Suppressor macrophage treated with lipopolysaccharide for 1 hour (primary cell): Measurements from ENCODE around the gene KRT80.

ENCODE experiments used
- DNase-seq, 3 donors: peaks; one replicate each; pipeline ENCODE4 v3.0.0-alpha.2; 2020 to 2022

The KRT80 gene

DNA sequence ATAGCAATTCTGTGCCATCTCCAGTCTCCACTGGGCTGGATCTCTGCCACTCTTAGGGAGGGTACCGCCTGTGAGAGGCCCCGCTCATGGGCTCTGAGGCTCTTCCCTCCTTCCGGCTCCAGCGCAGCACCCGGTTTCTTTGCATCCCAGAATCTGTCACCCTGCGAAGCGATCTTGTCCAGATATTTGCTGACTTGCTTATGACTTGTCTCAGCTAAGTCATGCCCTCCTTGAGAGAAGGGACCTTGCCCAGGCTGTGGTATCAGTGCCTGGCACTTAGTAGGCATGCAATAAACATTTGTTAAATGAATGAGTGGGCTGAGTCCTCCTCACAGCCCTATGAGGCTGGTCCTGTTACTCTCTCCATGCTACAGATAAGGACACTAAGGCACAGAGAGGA is 13.4 kb downstream of the KRT80 start:
- no peak for DNase-seq

DNA sequence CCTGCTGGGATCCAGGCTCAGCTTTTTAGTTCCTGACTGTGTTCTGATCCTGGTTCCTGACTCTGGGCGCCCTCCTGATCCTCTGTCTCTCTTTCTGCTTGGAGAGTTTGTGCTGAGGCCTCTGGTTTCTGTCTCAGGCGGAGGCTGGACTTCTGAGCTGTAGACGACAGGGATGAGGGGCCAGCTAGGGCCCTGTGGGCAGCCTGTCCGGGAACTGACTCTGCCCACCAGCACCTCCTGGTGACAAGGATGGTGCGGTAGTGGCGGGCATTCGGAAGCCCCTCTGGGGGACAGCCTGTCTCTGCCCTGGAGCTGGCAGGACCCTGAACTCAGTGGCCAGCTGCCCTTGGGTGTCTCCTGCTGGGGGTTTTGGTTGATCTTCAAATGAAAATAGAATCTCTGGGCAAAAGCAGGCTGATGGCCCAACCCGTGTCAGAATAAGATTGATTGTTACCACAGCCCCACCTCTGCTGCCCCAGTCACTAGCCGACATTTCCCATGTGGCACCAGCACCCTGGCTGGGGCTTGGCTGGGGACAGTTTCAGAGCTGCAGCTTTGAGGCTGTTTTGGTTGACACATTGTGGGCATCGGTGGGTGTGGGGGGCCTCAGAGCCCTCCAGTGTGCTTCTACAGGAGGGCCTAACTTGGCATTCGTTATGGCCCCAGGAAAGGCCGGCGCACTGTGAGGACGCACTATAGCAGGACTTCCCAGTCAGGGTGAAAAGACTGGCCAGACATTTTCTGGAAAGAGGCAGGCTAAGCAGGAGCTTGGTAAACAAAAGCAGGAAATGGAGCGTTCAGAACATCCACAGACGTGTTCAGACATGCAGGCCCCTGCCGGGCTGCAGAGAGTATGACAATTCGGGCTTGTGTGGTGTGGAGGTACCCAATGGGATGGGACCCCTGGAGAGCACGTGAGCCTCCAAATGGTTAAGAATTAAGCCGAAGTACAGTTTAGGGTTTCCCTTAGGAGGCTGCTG is 16.2 kb downstream of the KRT80 start:
- no peak for DNase-seq

DNA sequence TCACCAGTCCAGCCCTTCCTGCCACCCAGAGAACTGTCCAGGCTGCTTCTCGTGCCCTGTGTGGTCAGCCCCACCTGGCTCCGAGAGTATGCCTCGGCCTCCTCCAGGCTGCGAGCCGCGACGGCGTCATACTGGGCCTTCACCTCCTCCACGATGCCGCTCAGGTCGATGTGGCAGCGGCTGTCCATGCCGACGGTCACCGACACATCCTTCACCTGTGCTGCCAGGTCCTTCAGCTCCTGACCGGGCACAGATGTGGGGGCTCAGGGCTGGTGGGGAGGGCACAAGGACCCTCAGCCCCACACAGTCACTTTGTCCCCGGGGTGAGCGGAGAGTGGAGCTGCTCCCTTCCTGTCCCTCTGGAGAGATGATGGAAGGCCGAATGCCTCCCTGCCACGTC is 18.3 kb downstream of the KRT80 start:
- DNase-seq, result no peak

DNA sequence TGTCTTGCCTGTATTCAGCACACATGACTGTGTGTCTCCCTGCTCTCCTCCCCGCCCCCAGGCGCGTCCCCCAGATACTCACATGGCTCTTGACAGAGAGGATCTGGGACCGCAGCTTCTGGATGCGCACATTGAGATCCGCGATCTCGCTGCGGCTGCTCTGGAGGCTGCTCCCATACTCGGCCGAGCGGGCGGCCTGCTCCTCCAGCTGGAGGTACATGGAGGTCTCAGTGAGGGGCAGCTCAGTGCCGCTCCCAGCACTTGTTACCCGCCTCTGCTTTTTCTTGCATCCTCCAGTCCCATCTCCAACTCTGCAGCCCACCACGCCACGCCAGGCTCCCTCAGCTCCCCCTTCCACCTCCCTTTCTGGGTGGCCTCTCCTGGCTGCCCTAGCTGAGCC is 18.9 kb downstream of the KRT80 start:
- no peak for DNase-seq

DNA sequence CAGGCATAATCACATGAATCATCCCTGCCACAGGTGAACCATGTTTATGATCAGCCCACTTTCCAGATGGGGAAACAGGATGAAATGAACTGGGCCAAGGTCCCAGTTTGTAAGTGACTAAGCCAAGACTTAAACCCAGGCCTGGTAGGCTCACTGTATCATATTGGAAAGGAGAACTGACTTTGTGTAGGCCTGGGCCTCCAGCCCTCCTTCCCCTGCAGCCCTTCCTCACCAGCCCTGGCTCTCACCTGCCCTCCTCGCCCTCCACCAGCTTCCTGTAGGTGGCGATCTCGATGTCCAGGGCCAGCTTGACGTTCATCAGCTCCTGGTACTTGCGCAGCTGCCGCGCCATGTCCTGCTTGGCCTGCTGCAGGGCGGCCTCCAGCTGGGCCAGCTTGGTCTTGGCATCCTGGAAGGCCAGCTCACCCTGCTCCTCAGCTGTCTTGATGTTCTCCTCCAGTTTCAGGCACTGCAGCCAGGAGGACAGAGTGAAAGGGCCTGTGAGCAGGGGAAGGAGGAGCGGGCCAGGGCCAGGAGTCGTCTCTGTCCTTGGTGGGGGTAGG is 19.8 kb downstream of the KRT80 start:
- peak in 1 of 3 donors; percentile 32 for DNase-seq

DNA sequence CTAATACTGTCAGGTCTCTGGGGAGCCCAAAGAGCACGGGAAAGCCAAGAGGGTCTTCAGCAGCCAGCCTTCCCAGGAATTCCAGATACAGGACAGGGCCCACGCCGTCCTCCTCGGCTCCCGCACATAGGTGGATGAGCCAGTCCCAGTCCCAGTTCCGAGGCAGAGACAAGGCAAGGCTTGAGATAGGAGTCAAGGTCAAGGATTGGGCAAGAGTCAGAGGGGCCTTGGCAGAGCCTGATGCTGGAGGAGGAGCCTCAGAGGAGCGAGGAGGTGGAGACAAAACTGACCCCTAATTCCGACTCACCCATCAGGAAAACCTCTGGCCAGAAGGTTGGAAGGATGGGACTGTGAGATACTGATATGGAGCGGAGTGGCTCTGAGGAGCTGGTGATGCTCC is 21.0 kb downstream of the KRT80 start:
- no peak for DNase-seq

DNA sequence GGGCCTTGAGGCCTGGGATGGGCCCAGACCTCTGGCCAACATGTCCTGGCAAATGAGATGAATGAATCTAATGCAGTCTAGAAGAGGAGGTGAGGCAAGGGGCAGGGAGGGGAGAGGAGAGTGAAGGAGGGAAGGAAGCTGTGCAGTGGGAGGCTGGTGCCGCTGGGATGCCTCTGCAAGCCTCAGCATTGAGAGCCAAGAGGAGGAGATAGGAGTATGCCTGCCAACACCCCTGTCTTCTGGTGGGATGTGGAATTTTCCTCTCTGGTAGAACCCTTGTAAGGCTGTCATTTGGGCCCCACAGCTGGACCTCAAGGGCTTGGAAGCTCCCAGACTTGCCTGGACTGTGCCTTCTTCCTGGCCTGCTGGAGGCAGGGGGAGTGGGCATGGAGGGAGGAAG is 21.9 kb downstream of the KRT80 start:
- no peak for DNase-seq

DNA sequence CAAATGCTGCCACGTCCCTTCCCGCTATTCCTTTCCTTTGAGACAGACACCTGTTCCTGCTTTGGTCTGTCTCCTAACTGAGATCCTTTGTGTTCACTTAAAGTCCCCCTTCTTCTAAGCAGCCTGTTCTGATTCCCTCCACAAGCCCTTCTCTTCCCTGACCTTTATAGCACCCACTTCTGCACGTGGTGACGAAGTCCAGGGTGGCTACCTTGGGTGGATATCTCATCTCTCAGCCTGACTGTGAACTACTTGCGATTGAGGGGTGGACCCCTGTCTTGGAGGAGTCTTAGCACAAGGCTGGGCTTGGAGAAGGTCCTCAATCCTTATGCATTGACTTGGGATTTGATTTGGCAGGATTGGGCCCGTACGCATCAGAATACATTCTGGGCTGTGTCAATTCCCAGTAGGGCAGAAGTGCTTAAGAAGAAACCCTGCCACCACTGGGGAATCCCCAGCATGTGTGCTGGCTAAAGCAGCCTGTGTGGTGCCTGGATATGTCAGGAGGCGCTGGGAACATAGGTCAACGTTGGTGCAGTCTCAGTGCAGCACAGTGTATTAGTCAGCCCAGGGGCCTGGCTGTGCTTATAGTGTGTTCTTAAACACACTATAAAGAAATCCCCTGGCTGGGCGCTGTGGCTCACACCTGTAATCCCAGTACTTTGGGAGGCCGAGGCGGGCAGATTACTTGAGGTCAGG is 23.6 kb downstream of the KRT80 start:
- peak; percentile 29 to 55 (median 39) for DNase-seq

DNA sequence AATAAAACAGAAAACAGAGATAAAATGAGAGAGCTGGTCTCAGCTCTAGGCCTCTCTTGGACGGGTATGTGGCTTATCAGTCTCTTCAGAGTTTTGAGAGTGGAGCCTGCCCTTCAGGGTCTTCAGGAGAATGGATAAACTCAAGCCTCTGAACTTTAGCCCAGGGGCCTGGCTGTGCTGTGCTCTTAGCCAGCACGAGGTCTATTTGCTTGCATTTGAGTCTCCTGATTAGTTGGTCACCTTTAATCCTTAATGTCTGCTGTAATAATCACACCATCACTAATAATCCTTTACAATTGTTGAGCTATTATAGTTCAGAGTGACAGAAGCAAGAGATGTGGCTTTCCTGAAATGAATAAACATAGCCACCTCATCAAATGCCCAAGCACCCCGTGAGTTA is 24.3 kb downstream of the KRT80 start:
- no peak for DNase-seq

DNA sequence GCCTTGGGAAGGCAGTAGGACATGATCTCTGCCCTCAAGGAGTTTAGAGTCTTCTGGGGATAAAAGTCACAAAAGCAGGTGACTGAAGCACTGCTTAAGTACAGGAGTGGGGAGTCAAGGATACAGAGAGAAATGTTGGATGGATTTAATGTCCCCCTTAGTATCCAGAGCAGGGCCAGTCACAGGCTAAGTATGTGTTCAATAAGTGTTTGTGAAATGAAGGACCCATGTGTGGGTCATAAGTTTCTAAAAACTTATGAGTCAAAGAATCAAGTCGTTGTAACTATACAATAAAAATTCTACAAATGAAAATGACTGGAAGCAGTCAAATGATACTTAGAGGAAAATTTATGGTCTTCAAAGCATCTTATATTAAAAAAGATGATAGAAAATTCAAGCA is 25.1 kb downstream of the KRT80 start:
- DNase-seq, result no peak

DNA sequence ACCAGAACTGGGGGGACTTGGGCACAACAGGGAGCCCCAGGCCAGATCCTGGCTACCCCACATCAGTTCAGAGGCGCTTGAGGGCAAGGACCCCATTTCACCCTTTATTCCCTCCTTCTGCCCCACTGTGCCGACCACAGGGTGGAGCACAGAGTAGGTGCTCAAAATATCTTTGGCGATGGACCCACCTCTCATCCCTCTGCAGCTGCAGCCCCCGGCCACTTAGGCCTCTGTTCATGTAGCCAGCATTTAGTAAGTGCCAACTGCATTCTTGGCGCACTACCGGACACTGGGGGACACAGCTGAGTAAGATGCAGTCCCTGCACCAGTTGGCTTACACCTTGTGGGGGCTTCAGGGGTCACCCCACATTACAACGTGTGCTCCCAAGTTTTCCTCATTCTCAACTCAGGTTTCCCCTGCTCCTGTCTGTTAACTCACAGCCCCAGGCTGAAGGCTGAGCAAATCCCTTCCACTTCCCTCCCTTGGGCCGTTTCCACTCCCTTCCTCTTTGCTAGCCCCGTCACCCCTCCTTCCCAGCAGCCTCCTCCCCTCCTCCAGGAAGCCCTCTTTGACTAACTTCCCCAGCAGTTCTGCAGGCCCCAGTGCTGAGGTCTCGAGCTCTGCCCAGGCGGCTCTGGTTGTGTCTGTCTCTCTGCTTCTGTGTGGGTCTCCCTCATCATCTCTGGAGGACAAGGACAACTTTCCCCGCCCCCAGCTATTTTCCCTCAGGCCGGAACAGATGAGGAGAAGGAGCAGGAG is 26.5 kb downstream of the KRT80 start:
- DNase-seq, result peak; percentile 64 to 72 (median 72)

DNA sequence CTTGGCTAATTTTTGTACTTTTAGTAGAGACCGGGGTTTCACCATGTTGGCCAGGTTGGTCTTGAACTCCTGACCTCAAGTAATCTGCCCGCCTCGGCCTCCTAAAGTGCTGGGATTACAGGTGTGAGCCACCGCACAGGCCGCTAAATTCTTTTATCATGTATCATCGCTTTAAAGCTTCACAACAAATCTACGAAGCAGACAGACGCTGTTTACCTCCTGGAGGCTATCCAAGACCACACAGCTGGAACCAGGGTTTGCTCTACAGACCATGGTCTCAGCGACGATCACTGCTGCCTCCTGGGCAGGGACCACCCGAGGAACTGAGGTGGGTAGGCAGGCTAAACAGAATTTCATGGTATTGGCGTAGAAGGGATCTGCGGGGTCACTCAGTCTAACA is 27.2 kb downstream of the KRT80 start:
- no peak for DNase-seq

DNA sequence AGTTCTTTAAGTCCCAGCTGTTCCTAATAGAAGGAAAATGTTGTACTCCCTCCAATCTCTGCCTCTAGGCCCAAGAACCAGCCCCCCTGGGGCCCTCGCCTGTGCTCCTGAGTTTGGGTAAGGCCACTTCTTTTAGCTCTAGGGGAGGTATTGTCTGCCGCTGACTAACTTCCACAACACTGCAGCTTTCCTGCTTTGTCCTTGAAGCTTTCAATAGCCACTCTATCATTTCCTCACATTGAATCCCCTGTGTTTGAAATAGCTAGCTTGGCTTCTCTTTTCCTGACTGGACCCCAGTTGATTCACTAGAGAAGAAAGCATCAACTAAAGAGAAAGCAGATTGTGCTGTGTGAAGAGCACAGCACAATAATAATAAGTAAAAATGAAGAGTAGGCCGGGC is 28.8 kb downstream of the KRT80 start:
- DNase-seq, result no peak

DNA sequence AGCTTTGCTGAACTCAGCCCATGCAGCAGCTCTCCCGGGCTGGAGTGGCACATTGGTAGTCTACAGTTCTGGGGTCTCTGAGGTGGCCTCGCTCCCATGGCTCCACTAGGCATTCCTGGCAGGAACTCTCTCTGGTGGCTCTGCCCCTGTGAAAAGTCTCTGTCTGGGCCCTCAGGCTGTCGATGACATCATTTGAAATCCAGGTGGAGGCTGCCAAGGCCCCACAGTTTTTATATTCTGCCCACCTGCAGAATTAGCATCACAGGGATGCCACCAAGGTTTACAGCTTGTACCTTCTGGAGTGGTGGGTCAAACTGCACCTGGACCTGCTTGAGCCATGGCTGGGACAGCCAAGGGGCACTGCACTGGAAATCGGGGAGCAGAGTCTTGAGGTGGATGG is 31.6 kb downstream of the KRT80 start:
- DNase-seq, result no peak

DNA sequence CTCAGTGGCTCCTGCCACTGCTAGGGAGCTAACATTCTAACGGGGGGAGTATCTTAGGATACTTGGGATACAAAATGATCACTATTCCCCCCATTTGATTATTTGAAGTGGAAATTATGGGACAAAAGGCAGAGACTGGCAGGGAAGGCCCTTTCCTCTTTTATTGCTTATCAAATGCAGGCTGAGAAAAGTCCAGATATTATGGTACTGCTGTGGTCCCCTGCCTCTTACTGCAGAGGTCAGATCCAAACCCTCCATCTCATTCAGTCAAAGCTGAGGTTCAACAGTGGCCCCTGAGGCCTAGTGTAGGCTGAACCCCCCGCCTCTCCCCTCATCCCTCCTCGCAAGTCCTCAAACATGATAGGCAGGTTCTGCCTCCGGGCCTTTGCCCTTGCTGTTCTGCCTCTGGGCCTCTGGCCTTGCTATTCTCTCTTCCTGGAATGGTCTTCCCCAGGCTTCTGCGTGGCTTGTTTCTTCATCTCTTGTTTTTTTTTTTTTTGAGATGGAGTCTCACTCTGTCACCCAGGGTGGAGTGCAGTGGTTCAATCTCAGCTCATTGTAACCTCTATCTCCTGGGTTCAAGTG is 34.2 kb downstream of the KRT80 start:
- no peak for DNase-seq

DNA sequence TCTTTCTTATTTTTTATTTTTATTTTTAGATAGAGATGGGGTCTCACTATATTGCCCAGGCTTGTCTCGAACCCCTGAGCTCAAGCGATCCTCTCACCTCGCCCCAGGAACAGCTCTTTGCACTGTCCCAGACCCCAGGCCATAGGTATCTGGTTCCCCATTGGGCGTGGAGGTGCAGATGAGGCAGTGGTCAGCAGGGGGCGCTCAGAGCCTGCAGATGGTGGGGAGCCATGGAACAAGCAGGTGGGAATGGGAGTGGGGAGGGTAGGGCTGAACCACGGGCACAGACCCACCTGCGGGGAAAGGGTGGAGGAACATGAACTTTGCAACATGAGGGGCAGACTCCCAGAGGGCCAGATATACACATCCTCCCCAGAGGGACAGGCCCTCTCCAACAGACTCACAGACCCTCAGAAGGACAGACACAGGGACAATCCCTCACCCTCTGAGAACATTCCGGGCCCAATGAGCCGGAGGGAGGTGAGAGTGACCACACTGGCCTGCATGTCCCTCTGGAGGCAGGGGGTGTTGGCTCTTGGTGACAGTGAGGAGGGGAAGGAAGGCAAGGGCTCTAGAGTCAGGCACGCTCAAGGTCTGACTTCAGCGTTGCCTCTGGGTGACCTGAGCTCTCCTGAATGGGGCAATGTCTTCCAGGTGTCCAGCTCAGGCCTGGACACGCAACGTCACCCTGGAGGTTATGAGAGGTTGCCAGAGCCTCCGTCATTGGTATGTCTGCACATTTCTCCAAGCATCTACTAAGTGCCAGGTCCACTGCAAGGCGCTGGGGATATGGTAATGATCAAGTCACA is 34.9 kb downstream of the KRT80 start:
- DNase-seq, result peak; percentile 68 to 85 (median 82)

DNA sequence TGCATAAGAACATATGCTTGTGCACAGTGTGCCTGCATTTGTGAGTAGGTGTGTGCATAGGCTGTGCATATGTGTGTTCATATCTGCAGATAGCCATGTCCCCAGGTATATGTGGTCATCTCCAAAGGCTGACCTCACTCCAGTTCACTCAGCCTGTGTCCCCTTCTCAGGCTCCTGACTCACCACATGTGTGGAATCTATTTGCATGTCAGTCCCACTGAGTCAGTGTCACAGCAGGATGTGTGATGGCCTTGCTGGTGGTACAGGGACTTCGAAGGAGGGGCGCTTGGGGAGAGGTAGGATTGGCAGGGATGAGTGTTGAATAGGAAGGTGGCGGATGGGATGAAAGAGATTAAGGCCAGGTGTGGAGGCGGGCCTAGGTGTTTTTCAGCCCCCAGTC is 35.5 kb downstream of the KRT80 start:
- peak in 1 of 3 donors; percentile 20 for DNase-seq

DNA sequence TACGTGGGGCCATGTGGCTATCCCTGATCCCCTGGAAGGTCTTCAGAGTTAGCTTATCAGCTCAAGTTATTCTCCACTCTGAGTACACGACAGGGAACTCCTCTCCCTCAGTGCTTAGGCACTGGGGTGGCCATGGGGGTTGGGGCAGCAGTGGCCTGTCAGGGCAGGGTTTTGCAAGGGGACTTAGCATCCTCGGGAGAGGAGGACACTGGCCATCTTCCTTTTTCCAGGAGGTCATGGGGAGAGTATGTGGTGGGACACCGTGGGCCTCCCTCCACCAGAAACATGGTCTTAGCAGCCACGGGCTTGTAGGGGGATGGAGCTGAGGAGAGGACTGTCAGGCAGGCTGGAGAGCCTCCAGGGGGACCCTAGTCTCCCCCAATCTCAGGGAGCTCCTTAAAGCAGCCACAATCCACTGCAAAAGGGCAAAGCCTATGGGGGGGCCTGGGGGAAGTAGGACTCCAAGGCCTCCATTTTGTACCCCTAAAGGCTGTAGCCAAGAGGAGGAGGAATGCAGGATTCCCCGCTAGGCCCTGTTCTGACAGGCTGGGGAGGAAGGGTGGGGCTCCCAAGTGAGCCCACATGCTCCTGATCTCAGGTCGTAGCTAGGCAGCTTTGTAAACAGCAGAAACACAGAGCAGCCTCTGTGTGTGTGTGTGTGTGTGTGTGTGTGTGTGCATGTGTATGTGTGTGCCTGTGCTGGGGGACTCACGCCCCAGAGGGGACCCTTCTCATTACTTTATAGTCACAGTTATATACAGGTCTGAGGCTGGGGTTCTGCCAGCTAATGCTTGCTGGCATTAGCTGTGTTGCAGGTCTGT is 36.6 kb downstream of the KRT80 start:
- no peak for DNase-seq

DNA sequence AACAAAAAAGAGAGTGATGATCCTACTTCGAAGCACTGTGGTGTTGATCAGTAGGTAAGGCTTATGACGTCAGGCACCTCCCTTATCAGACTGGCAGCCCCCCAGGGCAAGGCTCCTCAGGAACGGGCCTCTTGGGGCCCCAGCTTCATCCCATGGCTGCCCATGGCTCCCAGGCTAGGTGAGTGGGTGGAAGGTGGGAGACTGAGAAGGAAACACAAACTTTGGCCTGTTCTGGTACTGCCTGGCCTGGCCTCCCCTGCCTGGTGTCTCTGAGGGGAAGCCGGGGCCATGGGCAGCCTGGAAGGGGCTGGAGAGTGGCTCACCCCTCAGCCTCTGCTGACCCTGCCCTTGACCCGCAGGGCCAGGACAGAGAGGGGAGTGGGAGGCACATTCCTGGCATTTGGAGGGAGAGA is 38.9 kb downstream of the KRT80 start:
- no peak for DNase-seq

DNA sequence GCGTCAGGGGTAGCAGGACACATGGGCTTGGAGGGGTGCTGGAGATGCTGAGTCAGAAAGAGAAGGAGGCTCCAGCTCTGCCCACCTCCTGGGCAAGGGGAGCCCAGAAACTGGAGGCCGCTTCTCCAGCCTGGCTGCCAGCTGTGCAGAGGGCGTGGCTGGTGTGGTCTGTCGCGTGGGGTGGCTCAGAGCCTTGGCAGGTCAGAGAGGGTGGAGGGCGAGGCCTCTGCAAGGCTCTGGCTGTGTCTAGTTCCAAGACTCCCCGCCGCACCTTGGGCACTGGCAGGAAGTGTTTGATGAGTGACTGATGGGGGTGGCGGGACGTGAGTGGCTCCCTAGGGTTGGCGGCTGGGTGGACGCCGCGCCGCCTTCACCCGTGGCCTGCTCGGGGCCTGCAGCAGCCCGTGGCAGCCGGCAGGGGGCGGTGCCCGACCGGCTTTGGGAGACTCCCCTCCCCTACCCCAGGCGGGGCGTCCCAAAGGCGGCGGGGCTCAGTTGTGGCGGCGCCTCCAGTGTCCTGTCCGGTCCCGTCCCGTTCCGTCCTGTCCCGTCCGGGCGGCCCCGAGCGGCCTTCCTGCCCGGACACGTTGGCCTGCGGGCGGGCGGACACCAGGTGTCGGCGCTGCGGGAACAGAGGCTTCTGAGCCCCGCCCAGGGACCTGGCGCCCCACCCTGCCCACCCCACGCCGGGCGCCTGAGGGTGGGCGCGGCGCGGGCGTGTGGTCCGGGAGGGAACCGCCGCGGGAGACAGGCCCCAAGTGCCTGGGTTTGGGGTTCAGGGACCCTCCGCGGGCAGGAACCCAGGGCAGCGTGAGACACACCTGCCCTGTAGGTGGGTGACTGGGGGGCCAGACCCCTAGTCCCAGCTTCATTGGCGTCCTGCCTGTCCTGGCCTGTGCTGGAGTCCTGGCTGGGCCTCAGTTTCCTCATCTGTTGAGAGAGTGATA is 39.7 kb downstream of the KRT80 start:
- DNase-seq, result peak; percentile 71 to 90 (median 83)
